Activated CD8-positive, alpha-beta memory T cell treated with anti-CD3 and anti-CD28 coated beads for 1 hour (primary cell): ENCODE measurements around the gene NME7.
"Not testable (repeated sequence)": the region's sequence is repeated elsewhere in the genome, so short reads cannot be mapped to it uniquely, and the experiment has no call there.

ENCODE experiments used
- DNase-seq, 2 donors: peaks; one replicate each; pipeline ENCODE4 v3.0.0-alpha.2; 2020; ENCODE audit warnings: low read depth in 1 of 2; ENCODE audit errors: extremely low read depth in 1 of 2

The NME7 gene

GRCh38 chr1:169345511-169345910, 22.1 kb downstream of the NME7 start:
- DNase-seq, result no peak

- not testable (repeated sequence) for DNase-seq
These were observed 25.5 kb downstream of the NME7 start for GRCh38 chr1:169342096-169342495.

- no peak for DNase-seq
These were observed 26.7 kb downstream of the NME7 start for GRCh38 chr1:169340882-169341281.

- DNase-seq, result no peak
These were observed 27.8 kb downstream of the NME7 start for GRCh38 chr1:169339773-169340172.

GRCh38 chr1:169338617-169339016, 29.0 kb downstream of the NME7 start:
- no peak for DNase-seq

GRCh38 chr1:169336947-169337715, 30.5 kb downstream of the NME7 start:
- DNase-seq, result not testable (repeated sequence)

- DNase-seq, result not testable (repeated sequence)
These were observed 32.9 kb downstream of the NME7 start for GRCh38 chr1:169334727-169335126.

GRCh38 chr1:169330927-169331326, 36.7 kb downstream of the NME7 start:
- no peak for DNase-seq

GRCh38 chr1:169329383-169329782, 38.2 kb downstream of the NME7 start:
- DNase-seq, result no peak

GRCh38 chr1:169327875-169328274, 39.7 kb downstream of the NME7 start:
- DNase-seq, result no peak

- DNase-seq, result no peak
These were observed 40.7 kb downstream of the NME7 start for GRCh38 chr1:169326956-169327268.

GRCh38 chr1:169326261-169326955, 41.2 kb downstream of the NME7 start:
- no peak for DNase-seq

- DNase-seq, result no peak
These were observed 42.5 kb downstream of the NME7 start for GRCh38 chr1:169325117-169325516.

- DNase-seq, result no peak
These were observed 45.5 kb downstream of the NME7 start for GRCh38 chr1:169322138-169322537.

- no peak for DNase-seq
These were observed 46.1 kb downstream of the NME7 start for GRCh38 chr1:169321539-169321938.

- DNase-seq, result no peak
These were observed 48.9 kb downstream of the NME7 start for GRCh38 chr1:169318536-169319244.

GRCh38 chr1:169316556-169316955, 51.0 kb downstream of the NME7 start:
- no peak for DNase-seq

GRCh38 chr1:169312084-169312954, 55.3 kb downstream of the NME7 start:
- peak; percentile 1 to 11 for DNase-seq

GRCh38 chr1:169309178-169310166, 58.1 kb downstream of the NME7 start:
- no peak for DNase-seq
